A204.1 (cell line): Measurements from ENCODE around the gene WNT3A.

Experiments used
- FAIRE-seq: peaks from 2 replicates; lab custom pipeline; 2012; peaks lifted over from hg19 to GRCh38; lab: Jason Lieb, UNC

Gene WNT3A

DNA sequence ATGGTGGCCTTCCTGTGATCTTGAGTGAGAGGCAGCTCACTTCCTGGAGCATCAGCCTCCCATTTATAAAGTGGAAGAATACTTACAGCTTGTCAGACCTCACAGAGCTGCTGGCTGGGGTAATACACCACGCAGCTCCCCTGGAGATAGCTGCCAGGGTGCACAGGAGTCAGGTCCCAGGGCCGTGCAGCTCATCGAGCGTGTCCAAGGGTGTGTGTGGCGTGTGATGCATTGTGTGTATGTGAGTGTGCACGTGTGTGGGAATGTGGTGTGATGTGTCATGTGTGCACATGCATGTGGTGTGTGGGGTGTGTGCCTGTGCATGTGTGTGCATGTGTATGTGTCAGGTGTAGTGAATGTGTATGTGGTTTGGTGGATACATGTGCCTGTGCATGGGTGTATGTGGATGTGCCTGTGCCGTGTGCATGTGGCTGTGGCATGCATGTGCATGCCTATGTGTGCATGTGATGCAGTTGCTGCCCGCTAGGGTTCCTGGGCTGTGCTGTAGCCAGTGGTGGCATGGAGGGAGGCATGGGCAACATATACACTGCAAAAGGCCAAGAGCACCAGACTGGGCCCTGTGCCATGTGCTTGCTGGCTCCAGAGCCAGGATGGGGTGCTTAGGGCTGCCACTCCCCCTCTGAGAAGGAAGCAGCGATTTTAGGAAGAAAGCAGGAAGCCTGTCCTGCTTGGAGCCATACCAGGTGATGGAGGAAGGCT, 24.6 kb downstream of the WNT3A start:
- no peak for FAIRE-seq

GRCh38 chr1:228032041-228032440, 25.2 kb downstream of the WNT3A start:
- no peak for FAIRE-seq

GRCh38 chr1:228033376-228033775, 26.6 kb downstream of the WNT3A start:
- FAIRE-seq: no peak

- no peak for FAIRE-seq
Measured at GRCh38 chr1:228034954-228035837, 28.4 kb downstream of the WNT3A start.

DNA sequence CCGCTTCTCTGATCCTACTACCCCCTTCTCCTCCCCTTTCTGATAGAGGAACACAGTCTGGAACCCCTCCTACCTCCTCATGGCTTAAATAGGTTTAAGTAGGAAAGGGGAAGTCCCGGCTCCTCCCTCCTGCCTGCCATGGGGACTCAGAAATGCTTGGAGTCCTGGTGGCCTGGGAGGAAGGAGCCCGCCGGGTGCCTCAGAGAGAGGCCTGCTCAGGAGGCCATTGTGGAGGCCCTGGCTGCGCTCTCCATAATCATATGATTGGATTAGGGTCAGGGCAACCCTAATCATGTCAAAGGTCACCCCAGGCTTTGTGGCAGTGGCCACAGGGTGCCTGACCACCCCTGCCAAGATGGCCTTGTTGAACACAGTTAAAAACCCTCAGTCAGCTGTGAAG, 29.0 kb downstream of the WNT3A start:
- FAIRE-seq: no peak

GRCh38 chr1:228036701-228037231, 30.0 kb downstream of the WNT3A start:
- no peak for FAIRE-seq

- FAIRE-seq: no peak
Measured at GRCh38 chr1:228037401-228038386, 30.9 kb downstream of the WNT3A start.

DNA sequence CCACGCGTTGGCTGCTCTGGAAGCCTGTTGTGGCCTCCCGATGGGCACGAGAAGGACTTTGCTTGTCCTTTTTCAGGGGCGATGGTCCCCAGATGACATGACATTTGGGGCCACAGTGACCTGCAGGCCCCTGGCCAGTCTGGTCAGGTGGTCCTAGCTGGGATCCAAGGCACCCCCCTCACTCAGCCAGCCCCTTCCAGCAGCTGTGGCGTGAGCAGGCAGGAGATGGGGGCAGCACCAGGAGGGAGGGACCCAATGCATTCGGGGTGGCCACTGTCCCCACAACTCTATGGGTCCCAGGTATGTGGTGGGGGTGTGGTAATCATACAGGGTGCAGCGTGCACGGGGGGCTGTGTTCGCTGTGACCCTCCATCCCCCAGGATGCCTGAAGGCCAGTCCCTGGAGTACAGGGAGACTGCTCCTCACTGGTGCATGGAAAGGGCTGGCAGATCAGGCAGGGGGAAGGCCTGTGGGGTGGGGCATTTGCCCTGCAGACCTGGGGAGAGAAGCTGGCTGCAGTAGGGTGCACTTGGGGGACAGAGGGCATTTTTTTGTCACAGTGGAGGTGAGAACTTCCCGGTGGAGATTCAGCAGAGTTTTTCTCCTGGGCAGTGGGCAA, 31.7 kb downstream of the WNT3A start:
- FAIRE-seq: no peak

GRCh38 chr1:228039006-228039903, 32.5 kb downstream of the WNT3A start:
- no peak for FAIRE-seq

GRCh38 chr1:228039986-228040385, 33.2 kb downstream of the WNT3A start:
- FAIRE-seq: no peak

DNA sequence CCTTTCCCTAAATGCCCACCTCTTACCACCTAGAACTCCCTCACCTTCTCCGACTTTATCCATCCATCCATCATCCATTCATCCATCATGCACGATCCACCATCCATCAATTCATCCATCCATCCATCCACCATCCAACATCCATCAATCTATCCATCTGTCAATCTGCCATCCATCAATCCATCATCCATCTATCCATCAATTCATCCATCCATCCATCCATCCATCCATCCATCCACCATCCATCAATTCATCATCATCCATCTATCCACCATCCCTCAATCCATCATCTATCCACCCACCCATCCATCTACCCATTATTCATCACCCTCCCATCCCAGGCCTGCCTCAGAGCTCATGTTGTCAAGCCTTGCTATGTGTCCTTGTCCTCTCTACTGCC, 34.5 kb downstream of the WNT3A start:
- no peak for FAIRE-seq

GRCh38 chr1:228042508-228042907, 35.7 kb downstream of the WNT3A start:
- FAIRE-seq: no peak

- no peak for FAIRE-seq
Measured at GRCh38 chr1:228043281-228043848, 36.6 kb downstream of the WNT3A start.

- no peak for FAIRE-seq
Measured at GRCh38 chr1:228044961-228045360, 38.2 kb downstream of the WNT3A start.

DNA sequence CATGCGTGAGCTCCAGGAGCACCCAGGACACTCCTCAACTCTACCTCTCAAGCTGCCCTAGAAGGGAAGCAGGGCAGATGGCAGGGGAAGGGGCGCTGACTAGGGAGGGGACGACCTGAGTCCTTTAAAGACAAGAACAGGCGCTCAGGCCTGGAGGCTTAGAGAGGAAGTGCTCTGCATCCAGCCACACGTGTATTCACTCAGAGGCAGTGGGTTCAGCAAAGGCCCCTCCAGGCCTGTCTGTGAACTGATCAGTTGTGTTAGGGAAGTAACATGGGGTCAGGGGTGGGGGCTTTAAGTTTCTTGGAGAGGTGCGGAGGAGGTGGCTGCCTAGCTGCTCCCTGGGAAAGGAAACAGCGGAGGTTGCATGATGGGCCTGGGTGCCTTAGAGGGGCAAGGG, 38.6 kb downstream of the WNT3A start:
- FAIRE-seq: no peak

- no peak for FAIRE-seq
Measured at GRCh38 chr1:228045871-228046270, 39.1 kb downstream of the WNT3A start.

DNA sequence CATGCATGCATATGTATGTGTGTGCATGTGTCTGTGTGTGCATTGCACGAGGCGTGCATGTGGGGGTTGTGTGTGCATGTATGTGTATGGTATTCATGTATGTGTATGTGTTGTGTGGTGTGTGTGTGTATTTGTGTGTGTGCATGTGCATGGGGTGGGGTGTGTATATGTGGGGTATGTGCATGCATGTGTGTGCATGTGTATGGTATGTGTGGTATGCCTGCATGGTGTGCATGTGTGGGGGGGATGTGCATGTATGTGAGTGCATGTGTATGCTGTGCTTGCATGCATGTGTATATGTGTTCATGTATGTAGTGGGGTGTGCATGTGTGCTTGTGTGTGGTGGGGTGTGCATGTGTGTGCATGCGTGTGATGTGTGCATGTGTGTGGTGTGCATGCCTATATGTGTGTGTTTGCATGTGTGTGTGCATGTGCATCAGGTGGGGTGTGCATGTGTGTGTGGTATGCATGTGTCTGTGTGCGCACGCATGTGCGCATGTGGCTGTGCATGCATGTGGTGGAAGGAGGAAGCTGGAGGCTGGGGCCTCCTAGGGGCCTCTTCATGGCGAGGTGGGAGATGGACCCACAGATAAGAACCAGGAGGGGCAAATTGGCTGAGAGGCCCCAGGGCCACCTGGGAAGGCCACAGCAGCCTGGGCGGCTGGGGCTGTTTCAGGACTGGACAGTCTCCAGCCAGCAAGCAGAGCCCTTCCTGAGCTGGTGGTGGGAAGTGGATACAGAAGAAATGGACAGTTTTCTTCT, 39.8 kb downstream of the WNT3A start:
- no peak for FAIRE-seq

GRCh38 chr1:228047183-228047466, 40.3 kb downstream of the WNT3A start:
- FAIRE-seq: no peak

DNA sequence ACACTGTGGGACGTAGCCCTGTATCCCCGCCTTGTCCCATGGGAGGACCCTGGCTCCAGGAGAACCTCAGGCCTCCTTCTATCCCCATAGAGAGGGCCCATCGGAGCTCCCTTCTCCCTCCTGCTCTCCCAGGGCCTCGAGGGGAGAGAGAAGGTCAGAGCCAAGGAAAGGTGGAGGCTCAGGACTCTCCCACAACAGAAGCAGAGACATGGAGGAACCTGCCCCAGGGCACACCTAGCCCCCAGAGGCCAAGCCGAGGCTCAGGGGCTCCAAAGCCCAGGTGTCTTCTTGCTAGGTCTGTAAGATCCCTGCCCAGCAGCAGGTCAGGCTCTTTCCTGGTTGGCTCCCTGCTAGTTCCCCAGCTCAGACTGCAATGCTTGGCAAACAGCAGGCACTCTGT, 41.3 kb downstream of the WNT3A start:
- FAIRE-seq: no peak
